Stimulated activated naive CD8-positive, alpha-beta T cell treated with anti-CD3 and anti-CD28 coated beads, Interleukin-15, amount 100 ng/mL, for 72 hours (primary cell): Measurements from ENCODE around the gene PDE6C.

Experiments used
- ATAC-seq: fragments of 150-1000 bp; cut with Tn5 transposase; 2 replicates; pipeline ENCODE4 v1.10.0; 2021; ENCODE audit warnings: mild to moderate bottlenecking, moderate library complexity
- DNase-seq, 2 donors: peaks; one replicate each; pipeline ENCODE4 v3.0.0; 2021 to 2022
- H3K27ac Mint-ChIP-seq, 2 donors: one replicate each; pipeline ENCODE4 v1.8.0; 2022; ENCODE audit warnings: mild to moderate bottlenecking in 2 of 2, mixed read lengths in 2 of 2, moderate library complexity in 2 of 2
- H3K27me3 Mint-ChIP-seq: one replicate; pipeline ENCODE4 v1.8.0; 2022; ENCODE audit warnings: mixed read lengths
- H3K4me1 Mint-ChIP-seq: one replicate; pipeline ENCODE4 v1.8.0; 2022; ENCODE audit warnings: mild to moderate bottlenecking, mixed read lengths
- H3K4me3 Mint-ChIP-seq, 2 donors: one replicate each; pipeline ENCODE4 v1.8.0; 2022; ENCODE audit warnings: mild to moderate bottlenecking in 2 of 2, mixed read lengths in 2 of 2, moderate library complexity in 1 of 2
- H3K9me3 Mint-ChIP-seq, 2 donors: one replicate each; pipeline ENCODE4 v1.8.0; 2022; ENCODE audit warnings: mixed read lengths in 2 of 2

PDE6C gene

GRCh38 chr10:93612311-93612710 lies at the start of gene PDE6C:
Gene PDE6C, plus strand, starts transcription at chr10:93612537. Its CDS starts 189 bp downstream, at chr10:93612726.
- Mint-ChIP-seq H3K4me1 (no peaks in the 10 kb centered on the region), H3K27me3 (peaks cover 7% of the 10 kb centered on the region), H3K27ac (no peak within 1 kb of the TSS), H3K9me3 (peaks cover 2 to 8% of the 10 kb centered on the region in 2 donors), H3K4me3 (no peak within 1 kb of the TSS)
- no peak for ATAC-seq
- no peak for DNase-seq

- H3K27me3 Mint-ChIP-seq: peaks cover 59% of the 10 kb centered on the region
- H3K9me3 Mint-ChIP-seq: no peaks in the 10 kb centered on the region
- peaks cover 10% of the 10 kb centered on the region for H3K4me1 Mint-ChIP-seq
- no peak overlapping the region for H3K27ac Mint-ChIP-seq
- DNase-seq: no peak
- ATAC-seq: no peak
- no peak overlapping the region for H3K4me3 Mint-ChIP-seq
These were observed 46.9 kb upstream of the PDE6C start for GRCh38 chr10:93565446-93565845.

GRCh38 chr10:93566435-93567276 lies 45.7 kb upstream of the PDE6C start, which contains the start of gene FFAR4:
Gene FFAR4, plus strand, starts transcription at chr10:93566665. Its CDS starts 56 bp downstream, at chr10:93566721.
- DNase-seq: no peak
- H3K4me3 Mint-ChIP-seq: no peak within 1 kb of the TSS
- peaks cover 71% of the 10 kb centered on the region for H3K27me3 Mint-ChIP-seq
- H3K27ac Mint-ChIP-seq: no peak within 1 kb of the TSS
- ATAC-seq: no peak
- no peaks in the 10 kb centered on the region for H3K9me3 Mint-ChIP-seq
- peaks cover 10% of the 10 kb centered on the region for H3K4me1 Mint-ChIP-seq

- no peak for ATAC-seq
- no peak overlapping the region for H3K27ac Mint-ChIP-seq
- peaks cover 10% of the 10 kb centered on the region for H3K4me1 Mint-ChIP-seq
- H3K27me3 Mint-ChIP-seq: peaks cover 79% of the 10 kb centered on the region
- no peaks in the 10 kb centered on the region for H3K9me3 Mint-ChIP-seq
- no peak for DNase-seq
- no peak overlapping the region for H3K4me3 Mint-ChIP-seq
These were observed 44.8 kb upstream of the PDE6C start for GRCh38 chr10:93567277-93568104.

- ATAC-seq (no peak), DNase-seq (no peak)
- H3K4me1 Mint-ChIP-seq: peaks cover 12% of the 10 kb centered on the region
- no peak overlapping the region for H3K27ac Mint-ChIP-seq
- peaks cover 85% of the 10 kb centered on the region for H3K27me3 Mint-ChIP-seq
- no peaks in the 10 kb centered on the region for H3K9me3 Mint-ChIP-seq
- H3K4me3 Mint-ChIP-seq: no peak overlapping the region
These were observed 44.3 kb upstream of the PDE6C start for GRCh38 chr10:93568105-93568390.

GRCh38 chr10:93570383-93570782 lies 42.0 kb upstream of the PDE6C start:
- Mint-ChIP-seq H3K9me3 (no peaks in the 10 kb centered on the region), H3K4me3 (no peak overlapping the region), H3K27ac (no peak overlapping the region), H3K4me1 (peaks cover 20% of the 10 kb centered on the region), H3K27me3 (peaks cover 85% of the 10 kb centered on the region)
- ATAC-seq (no peak), DNase-seq (no peak)

GRCh38 chr10:93572606-93573005 lies 39.7 kb upstream of the PDE6C start:
- DNase-seq: no peak
- H3K4me3 Mint-ChIP-seq: no peak overlapping the region
- ATAC-seq: no peak
- peaks cover 10% of the 10 kb centered on the region for H3K4me1 Mint-ChIP-seq
- H3K27me3 Mint-ChIP-seq: peaks cover 63% of the 10 kb centered on the region
- no peak overlapping the region for H3K27ac Mint-ChIP-seq
- H3K9me3 Mint-ChIP-seq: no peaks in the 10 kb centered on the region

- Mint-ChIP-seq H3K4me1 (peaks cover 10% of the 10 kb centered on the region), H3K27me3 (peaks cover 56% of the 10 kb centered on the region), H3K9me3 (no peaks in the 10 kb centered on the region), H3K27ac (no peak overlapping the region), H3K4me3 (no peak overlapping the region)
- no peak for DNase-seq
- ATAC-seq: no peak
These were observed 39.1 kb upstream of the PDE6C start for GRCh38 chr10:93573051-93573909.

- Mint-ChIP-seq H3K4me3 (no peak overlapping the region), H3K27ac (no peak overlapping the region), H3K9me3 (no peaks in the 10 kb centered on the region), H3K27me3 (peaks cover 52% of the 10 kb centered on the region), H3K4me1 (peaks cover 10% of the 10 kb centered on the region)
- no peak for DNase-seq
- no peak for ATAC-seq
These were observed 38.4 kb upstream of the PDE6C start for GRCh38 chr10:93573924-93574323.

GRCh38 chr10:93576888-93577287 lies 35.4 kb upstream of the PDE6C start:
- H3K27me3 Mint-ChIP-seq: peaks cover 22% of the 10 kb centered on the region
- H3K4me1 Mint-ChIP-seq: peaks cover 10% of the 10 kb centered on the region
- no peak for ATAC-seq
- no peak overlapping the region for H3K4me3 Mint-ChIP-seq
- no peak for DNase-seq
- H3K9me3 Mint-ChIP-seq: peaks cover 9 to 14% of the 10 kb centered on the region in 2 donors
- no peak overlapping the region for H3K27ac Mint-ChIP-seq

- Mint-ChIP-seq H3K27ac (no peak overlapping the region), H3K9me3 (peaks cover 9 to 14% of the 10 kb centered on the region in 2 donors), H3K27me3 (peaks cover 15% of the 10 kb centered on the region), H3K4me1 (peaks cover 10% of the 10 kb centered on the region), H3K4me3 (no peak overlapping the region)
- ATAC-seq (no peak), DNase-seq (no peak)
These were observed 34.8 kb upstream of the PDE6C start for GRCh38 chr10:93577565-93577964.

- H3K4me1 Mint-ChIP-seq: no peaks in the 10 kb centered on the region
- H3K27me3 Mint-ChIP-seq: no peaks in the 10 kb centered on the region
- no peak overlapping the region for H3K27ac Mint-ChIP-seq
- no peak for ATAC-seq
- no peak for DNase-seq
- peaks cover 9 to 14% of the 10 kb centered on the region in 2 donors for H3K9me3 Mint-ChIP-seq
- H3K4me3 Mint-ChIP-seq: no peak overlapping the region
These were observed 33.2 kb upstream of the PDE6C start for GRCh38 chr10:93579089-93579488.

- no peak for DNase-seq
- no peaks in the 10 kb centered on the region for H3K4me1 Mint-ChIP-seq
- H3K27ac Mint-ChIP-seq: no peak overlapping the region
- peaks cover 9 to 14% of the 10 kb centered on the region in 2 donors for H3K9me3 Mint-ChIP-seq
- H3K27me3 Mint-ChIP-seq: no peaks in the 10 kb centered on the region
- ATAC-seq: no peak
- H3K4me3 Mint-ChIP-seq: no peak overlapping the region
These were observed 32.2 kb upstream of the PDE6C start for GRCh38 chr10:93579985-93580711.

GRCh38 chr10:93580828-93581227 lies 31.5 kb upstream of the PDE6C start:
- no peak overlapping the region for H3K27ac Mint-ChIP-seq
- no peaks in the 10 kb centered on the region for H3K27me3 Mint-ChIP-seq

GRCh38 chr10:93584445-93584844 lies 27.9 kb upstream of the PDE6C start:
- Mint-ChIP-seq H3K9me3 (peaks cover 9 to 10% of the 10 kb centered on the region in 2 donors), H3K4me3 (no peak overlapping the region), H3K27me3 (peaks cover 10% of the 10 kb centered on the region), H3K27ac (no peak overlapping the region), H3K4me1 (no peaks in the 10 kb centered on the region)
- ATAC-seq: no peak
- no peak for DNase-seq

More at GRCh38 chr10:93580828-93581227, 31.5 kb upstream of the PDE6C start:
- H3K4me1 Mint-ChIP-seq: no peaks in the 10 kb centered on the region
- ATAC-seq (no peak), DNase-seq (no peak)
- H3K4me3 Mint-ChIP-seq: no peak overlapping the region
- H3K9me3 Mint-ChIP-seq: peaks cover 9 to 14% of the 10 kb centered on the region in 2 donors
